ENCODE results near the gene C1QTNF6.

DNA sequence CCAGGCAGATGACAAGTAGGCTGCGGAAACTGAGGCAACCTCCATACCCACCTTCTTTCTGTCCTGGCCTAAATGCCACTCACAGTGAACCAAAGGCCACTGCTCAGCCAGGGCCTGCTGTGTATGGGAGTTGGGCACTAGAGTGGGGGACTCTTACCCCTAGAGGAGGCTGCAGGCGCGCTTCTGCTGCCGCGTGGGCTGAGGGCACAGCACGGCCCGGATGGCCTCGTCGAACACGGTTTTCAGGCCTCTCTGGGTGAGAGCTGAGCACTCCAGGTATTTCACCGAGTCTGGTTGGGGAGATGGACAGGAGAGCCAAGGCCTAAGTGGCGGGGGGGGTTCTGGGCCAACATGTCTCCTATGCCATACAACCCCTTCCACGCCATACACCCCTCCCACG, 38.5 kb upstream of the C1QTNF6 start:
- TF ChIP-seq, protein P1, sequence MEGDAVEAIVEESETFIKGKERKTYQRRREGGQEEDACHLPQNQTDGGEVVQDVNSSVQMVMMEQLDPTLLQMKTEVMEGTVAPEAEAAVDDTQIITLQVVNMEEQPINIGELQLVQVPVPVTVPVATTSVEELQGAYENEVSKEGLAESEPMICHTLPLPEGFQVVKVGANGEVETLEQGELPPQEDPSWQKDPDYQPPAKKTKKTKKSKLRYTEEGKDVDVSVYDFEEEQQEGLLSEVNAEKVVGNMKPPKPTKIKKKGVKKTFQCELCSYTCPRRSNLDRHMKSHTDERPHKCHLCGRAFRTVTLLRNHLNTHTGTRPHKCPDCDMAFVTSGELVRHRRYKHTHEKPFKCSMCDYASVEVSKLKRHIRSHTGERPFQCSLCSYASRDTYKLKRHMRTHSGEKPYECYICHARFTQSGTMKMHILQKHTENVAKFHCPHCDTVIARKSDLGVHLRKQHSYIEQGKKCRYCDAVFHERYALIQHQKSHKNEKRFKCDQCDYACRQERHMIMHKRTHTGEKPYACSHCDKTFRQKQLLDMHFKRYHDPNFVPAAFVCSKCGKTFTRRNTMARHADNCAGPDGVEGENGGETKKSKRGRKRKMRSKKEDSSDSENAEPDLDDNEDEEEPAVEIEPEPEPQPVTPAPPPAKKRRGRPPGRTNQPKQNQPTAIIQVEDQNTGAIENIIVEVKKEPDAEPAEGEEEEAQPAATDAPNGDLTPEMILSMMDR (conservative IDR thresholded peaks at IDR 0.05; ENCODE audit: low read length): no peak
- no peak for TF ChIP-seq EZH2phosphoT487 (IDR thresholded peaks at IDR 0.05; ENCODE audit: borderline replicate concordance)

All from Loucy (cell line).